Measurements from ENCODE around the gene GTSE1.
A peak's percentile ranks its signal among the peaks of the same experiment; 100 is the strongest.

The GTSE1 gene

DNA sequence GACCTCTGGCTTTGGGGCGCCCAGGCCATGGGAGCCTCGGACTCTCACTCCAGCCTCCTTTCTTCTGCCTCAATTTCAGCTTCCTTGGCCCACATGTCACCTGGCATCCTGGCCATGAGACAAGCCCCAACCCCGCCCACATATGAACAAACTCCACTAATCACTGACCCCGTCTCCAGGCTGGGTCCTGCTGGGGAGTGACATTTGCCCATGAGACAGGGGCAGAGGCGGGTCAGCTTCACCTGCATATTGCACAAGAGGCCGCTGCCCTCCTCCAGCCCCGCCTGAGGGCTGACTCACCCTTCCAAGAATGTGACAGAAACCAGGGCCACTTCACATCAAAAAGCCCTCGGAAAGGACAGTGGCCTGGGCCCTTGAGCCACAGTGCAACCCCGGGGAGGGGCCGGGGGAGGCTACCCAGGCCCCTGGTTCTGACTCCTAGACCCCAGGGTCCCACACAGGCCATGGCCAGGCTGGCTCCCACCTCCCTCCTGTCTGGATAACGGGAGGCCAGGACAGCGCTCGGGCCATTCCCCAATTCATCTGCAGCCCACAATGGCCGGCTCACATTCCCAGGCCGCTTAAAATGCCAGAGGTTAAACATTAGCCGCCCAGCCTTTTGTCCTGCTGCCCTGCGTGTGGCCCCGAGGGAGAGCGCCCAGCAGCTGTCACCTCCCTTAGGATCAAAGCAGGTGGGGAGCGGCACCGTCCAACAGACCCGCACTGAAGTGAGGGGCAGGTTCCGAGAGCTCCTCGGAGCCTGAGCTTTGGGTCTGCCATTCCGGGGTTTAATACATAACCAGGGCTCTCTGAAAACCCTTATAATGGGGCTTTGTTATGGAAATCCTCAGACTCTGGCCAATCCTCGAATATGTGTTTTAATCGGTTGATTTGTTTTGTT is 81.1 kb downstream of the GTSE1 start:
- Histone ChIP-seq H3K4me3 (ENCODE audit: low read depth, low read length) (no peak overlapping the region), H3K4me1 (ENCODE audit: control insufficient read depth, insufficient read depth, low read length) (peaks cover 30% of the 10 kb centered on the region), H3K36me3 (ENCODE audit: control insufficient read depth, insufficient read depth, low read length) (peaks cover 2% of the 10 kb centered on the region; the same call in 1 of the 2 replicates), H3K27me3 (ENCODE audit: control insufficient read depth, insufficient read depth, low read length) (no peaks in the 10 kb centered on the region), H3K9me3 (ENCODE audit: control insufficient read depth, insufficient read depth, low read length) (no peaks in the 10 kb centered on the region), H3K9ac (ENCODE audit: low read depth, low read length) (no peak overlapping the region), H3K27ac (ENCODE audit: low read depth, low read length) (peak overlapping the region; percentile 88)

DNA sequence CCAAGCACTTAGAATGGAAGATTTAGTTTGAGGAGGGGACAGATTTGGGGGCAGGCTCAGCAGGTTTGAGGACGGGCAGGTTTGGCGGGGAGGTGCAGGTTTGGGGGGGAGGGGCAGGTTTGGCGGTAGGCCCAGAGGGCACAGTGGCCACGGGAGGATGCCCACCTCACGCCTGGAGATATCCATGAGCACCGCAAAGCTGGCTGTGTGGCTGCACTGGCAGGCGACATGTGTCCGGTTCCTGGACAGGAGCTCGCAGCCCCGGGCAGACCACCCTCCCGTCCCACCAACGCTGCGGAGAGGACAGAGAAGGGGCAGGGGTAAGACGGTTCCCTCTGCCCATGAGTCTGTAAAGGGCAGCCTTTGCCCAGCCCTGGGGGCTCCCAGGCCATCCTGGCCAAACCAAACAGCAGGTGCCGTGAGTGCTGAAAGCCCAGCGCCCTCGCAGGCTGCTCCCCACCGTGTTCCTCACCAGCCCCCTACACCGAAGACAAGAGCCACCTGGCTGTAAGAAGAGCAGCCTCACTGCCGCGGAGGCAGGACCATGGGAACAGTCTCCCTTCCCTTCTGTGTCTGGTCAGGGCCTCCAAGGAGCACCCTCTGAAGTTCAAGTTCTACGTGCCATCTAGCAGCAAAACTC is 81.9 kb downstream of the GTSE1 start:
- no peak overlapping the region for H3K9ac ChIP-seq (ENCODE audit: low read depth, low read length)
- no peaks in the 10 kb centered on the region for H3K9me3 ChIP-seq (ENCODE audit: control insufficient read depth, insufficient read depth, low read length)
- H3K4me1 ChIP-seq (ENCODE audit: control insufficient read depth, insufficient read depth, low read length), result peaks cover 30% of the 10 kb centered on the region
- no peak overlapping the region for H3K4me3 ChIP-seq (ENCODE audit: low read depth, low read length)
- H3K27ac ChIP-seq (ENCODE audit: low read depth, low read length), result peak overlapping the region; percentile 88
- no peaks in the 10 kb centered on the region for H3K27me3 ChIP-seq (ENCODE audit: control insufficient read depth, insufficient read depth, low read length)
- no peaks in the 10 kb centered on the region for H3K36me3 ChIP-seq (ENCODE audit: control insufficient read depth, insufficient read depth, low read length)

DNA sequence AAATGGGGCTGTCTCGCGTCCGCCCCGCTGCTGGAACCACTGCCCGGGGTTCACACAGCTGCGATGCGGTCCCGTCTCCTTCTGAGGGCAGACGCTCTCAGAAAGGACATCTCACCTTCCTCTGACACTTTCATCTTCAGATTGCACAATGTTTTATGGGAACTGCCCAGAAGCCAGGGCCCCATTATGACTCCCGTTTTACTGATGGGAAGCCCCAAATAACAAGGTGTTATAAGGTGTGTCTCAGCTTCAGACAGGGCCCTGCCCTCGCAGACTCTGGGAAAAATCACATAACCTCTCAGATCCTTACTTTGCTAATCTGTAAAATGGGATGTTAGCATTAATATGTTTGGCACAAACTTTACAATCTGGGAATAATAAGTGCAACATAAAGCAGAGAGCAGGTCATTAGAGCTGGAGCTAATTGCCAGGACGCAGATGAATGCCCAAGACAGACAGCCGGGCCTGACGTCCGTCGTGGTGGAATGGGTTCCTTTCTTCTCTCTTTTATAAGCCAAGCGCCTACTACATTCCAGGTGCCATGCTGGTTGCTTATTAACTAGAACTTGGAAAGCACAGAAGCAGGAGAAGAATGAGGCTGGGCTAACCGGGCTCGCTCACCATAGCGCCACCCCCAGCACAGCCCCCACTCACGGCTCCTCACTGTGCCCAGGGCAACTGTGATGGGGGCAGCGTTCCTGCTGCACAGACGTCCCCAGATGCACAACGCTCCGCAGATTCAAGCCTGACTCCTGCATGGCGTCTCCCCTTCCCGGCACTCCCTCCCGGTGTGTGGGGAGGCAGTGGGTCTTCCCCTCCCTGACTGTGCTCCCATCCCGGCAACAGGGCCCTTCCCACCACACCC is 82.6 kb downstream of the GTSE1 start:
- H3K27me3 ChIP-seq (ENCODE audit: control insufficient read depth, insufficient read depth, low read length), result no peaks in the 10 kb centered on the region
- no peaks in the 10 kb centered on the region for H3K36me3 ChIP-seq (ENCODE audit: control insufficient read depth, insufficient read depth, low read length)
- no peaks in the 10 kb centered on the region for H3K9me3 ChIP-seq (ENCODE audit: control insufficient read depth, insufficient read depth, low read length)
- no peak overlapping the region for H3K9ac ChIP-seq (ENCODE audit: low read depth, low read length)
- peak overlapping the region; percentile 88 for H3K27ac ChIP-seq (ENCODE audit: low read depth, low read length)
- peaks cover 30% of the 10 kb centered on the region for H3K4me1 ChIP-seq (ENCODE audit: control insufficient read depth, insufficient read depth, low read length)
- H3K4me3 ChIP-seq (ENCODE audit: low read depth, low read length), result no peak overlapping the region

DNA sequence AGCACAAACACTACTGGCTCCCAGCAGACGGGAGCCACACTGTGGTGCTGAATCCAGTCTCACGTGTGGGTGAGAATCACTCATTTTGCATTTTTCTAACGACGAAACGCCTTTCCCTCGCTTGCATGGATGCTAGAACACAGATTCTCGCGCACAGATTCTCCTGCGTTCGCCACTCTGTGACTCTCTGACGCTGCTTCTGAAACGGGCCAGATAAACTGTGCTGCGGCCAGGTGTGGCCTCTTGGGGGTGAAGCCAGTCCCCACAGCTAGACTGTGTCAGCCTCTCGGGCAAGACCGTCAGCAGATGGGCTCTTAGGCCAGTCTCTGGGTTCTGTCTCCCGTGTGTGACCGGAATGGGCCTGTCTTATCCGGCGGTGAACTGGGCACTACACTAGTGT is 83.4 kb downstream of the GTSE1 start:
- H3K36me3 ChIP-seq (ENCODE audit: control insufficient read depth, insufficient read depth, low read length), result no peaks in the 10 kb centered on the region
- no peaks in the 10 kb centered on the region for H3K27me3 ChIP-seq (ENCODE audit: control insufficient read depth, insufficient read depth, low read length)
- no peak overlapping the region for H3K9ac ChIP-seq (ENCODE audit: low read depth, low read length)
- no peaks in the 10 kb centered on the region for H3K9me3 ChIP-seq (ENCODE audit: control insufficient read depth, insufficient read depth, low read length)
- H3K4me1 ChIP-seq (ENCODE audit: control insufficient read depth, insufficient read depth, low read length), result peaks cover 30% of the 10 kb centered on the region
- H3K4me3 ChIP-seq (ENCODE audit: low read depth, low read length), result no peak overlapping the region
- H3K27ac ChIP-seq (ENCODE audit: low read depth, low read length), result no peak overlapping the region
